ENCODE data around the gene SLC47A1. TPM values are rescaled to one million over a fixed set of nuclear protein-coding genes. Genes with fewer than 3 reads are reported as not detected.
A peak's percentile ranks its signal among the peaks of the same experiment; 100 is the strongest.

Gene SLC47A1
- total and polyA plus RNA-seq, 2 of the 13 experiments (the other 11 are each of a cell fraction or from before 2014, with no cell fraction given) = 42.1 to 67.5 TPM

- TF ChIP-seq KAT2B (IDR thresholded peaks at IDR 0.05; ENCODE audit: borderline replicate concordance, low read depth, low read length) (no peak), ZNF280B (CRISPR knock-in tag; IDR thresholded peaks at IDR 0.05; ENCODE audit: borderline replicate concordance) (0 out of 2 replicates have a peak, but pooled peaks have one; percentile 60), ZNF556 (CRISPR knock-in tag; IDR thresholded peaks at IDR 0.05; ENCODE audit: borderline replicate concordance) (peak; percentile 83; the same call in 1 of the 2 replicates), ZKSCAN8 (CRISPR knock-in tag; IDR thresholded peaks at IDR 0.05; ENCODE audit: borderline replicate concordance) (0 out of 2 replicates have a peak, but pooled peaks have one; percentile 50), SRF (IDR thresholded peaks at IDR 0.05; ENCODE audit: low read depth, low read length) (0 out of 2 replicates have a peak, but pooled peaks have one; percentile 33), E2F2 (CRISPR knock-in tag; IDR thresholded peaks at IDR 0.05; ENCODE audit: borderline replicate concordance) (no peak), ZNF451 (CRISPR knock-in tag; IDR thresholded peaks at IDR 0.05) (no peak), SMYD3 (CRISPR knock-in tag; IDR thresholded peaks at IDR 0.05) (no peak), TOE1 (CRISPR knock-in tag; IDR thresholded peaks at IDR 0.05) (peak; percentile 75; the same call in 1 of the 2 replicates), RARG (CRISPR knock-in tag; IDR thresholded peaks at IDR 0.05; ENCODE audit: low read depth) (no peak), FOXA3 (CRISPR knock-in tag; IDR thresholded peaks at IDR 0.05) (peak; percentile 60; the same call in 1 of the 2 replicates), ZNF644 (CRISPR knock-in tag; IDR thresholded peaks at IDR 0.05; ENCODE audit: low read depth) (peak; percentile 37; the same call in 1 of the 2 replicates), ZNF296 (CRISPR knock-in tag; conservative IDR thresholded peaks at IDR 0.05) (no peak), SIN3B (IDR thresholded peaks at IDR 0.05; ENCODE audit: low read length) (no peak), NR2F1 (CRISPR knock-in tag; IDR thresholded peaks at IDR 0.05) (peak in 1 of 2 experiments; percentile 62; a peak in 1 of 4 replicates), ZNF558 (CRISPR knock-in tag; IDR thresholded peaks at IDR 0.05; ENCODE audit: borderline replicate concordance) (no peak), KMT2A (CRISPR knock-in tag; IDR thresholded peaks at IDR 0.05) (no peak; the same call in 1 of the 2 replicates), ZNF446 (CRISPR knock-in tag; IDR thresholded peaks at IDR 0.05) (no peak), EEA1 (CRISPR knock-in tag; IDR thresholded peaks at IDR 0.05; ENCODE audit: borderline replicate concordance) (no peak), TP53 (CRISPR knock-in tag; conservative IDR thresholded peaks at IDR 0.05) (0 out of 2 replicates have a peak, but pooled peaks have one; percentile 60), KLF6 (CRISPR knock-in tag; IDR thresholded peaks at IDR 0.05) (peak; percentile 86; the same call in 1 of the 2 replicates), ZNF605 (CRISPR knock-in tag; IDR thresholded peaks at IDR 0.05) (0 out of 2 replicates have a peak, but pooled peaks have one; percentile 30), ZBTB3 (CRISPR knock-in tag; IDR thresholded peaks at IDR 0.05; ENCODE audit: borderline replicate concordance, low read depth) (no peak)
- TF ChIP-seq, protein P1, sequence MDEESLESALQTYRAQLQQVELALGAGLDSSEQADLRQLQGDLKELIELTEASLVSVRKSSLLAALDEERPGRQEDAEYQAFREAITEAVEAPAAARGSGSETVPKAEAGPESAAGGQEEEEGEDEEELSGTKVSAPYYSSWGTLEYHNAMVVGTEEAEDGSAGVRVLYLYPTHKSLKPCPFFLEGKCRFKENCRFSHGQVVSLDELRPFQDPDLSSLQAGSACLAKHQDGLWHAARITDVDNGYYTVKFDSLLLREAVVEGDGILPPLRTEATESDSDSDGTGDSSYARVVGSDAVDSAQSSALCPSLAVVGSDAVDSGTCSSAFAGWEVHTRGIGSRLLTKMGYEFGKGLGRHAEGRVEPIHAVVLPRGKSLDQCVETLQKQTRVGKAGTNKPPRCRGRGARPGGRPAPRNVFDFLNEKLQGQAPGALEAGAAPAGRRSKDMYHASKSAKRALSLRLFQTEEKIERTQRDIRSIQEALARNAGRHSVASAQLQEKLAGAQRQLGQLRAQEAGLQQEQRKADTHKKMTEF (CRISPR knock-in tag; IDR thresholded peaks at IDR 0.05) = peak; percentile 46; the same call in 1 of the 2 replicates
Measured at GRCh38 chr17:19507775-19508576, 25.7 kb upstream of the SLC47A1 start (continued).
